ENCODE measurements around the gene DNAH2.

Gene DNAH2

DNA sequence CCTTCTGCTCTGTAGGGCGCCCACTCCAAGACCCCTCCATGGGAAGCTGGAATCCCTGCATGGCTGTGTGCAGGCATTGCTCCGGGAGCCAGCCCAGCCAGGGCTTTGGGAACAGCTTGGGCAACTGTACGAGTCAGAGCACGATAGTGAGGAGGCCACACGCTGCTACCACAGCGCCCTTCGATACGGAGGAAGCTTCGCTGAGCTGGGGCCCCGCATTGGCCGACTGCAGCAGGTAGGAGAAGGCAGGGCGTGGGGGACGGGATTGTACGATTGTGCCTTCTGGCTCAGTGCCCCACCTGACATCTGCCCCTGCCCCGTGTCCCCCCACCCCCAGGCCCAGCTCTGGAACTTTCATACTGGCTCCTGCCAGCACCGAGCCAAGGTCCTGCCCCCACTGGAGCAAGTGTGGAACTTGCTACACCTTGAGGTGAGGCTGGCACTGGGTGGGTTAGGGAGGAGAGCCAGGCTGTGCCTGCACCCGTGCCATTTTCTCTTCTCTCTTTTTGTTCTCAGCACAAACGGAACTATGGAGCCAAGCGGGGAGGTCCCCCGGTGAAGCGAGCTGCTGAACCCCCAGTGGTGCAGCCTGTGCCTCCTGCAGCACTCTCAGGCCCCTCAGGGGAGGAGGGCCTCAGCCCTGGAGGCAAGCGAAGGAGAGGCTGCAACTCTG lies 128.7 kb downstream of the DNAH2 start:
- no peak for TF ChIP-seq CTCF (IDR thresholded peaks at IDR 0.05; ENCODE audit: low read depth, low read length)
- Histone ChIP-seq H3K4me1 (no peaks in the 10 kb centered on the region), H3K4me3 (ENCODE audit: low read depth, low read length) (no peak overlapping the region), H3K36me3 (peaks cover 15% of the 10 kb centered on the region; the same call in 1 of the 2 replicates), H3K9me3 (no peaks in the 10 kb centered on the region), H3K27me3 (no peaks in the 10 kb centered on the region)
- no peak for DNase-seq

GRCh38 chr17:7846765-7847661 lies 129.5 kb downstream of the DNAH2 start:
- Histone ChIP-seq H3K4me3 (ENCODE audit: low read depth, low read length) (no peak overlapping the region), H3K9me3 (no peaks in the 10 kb centered on the region), H3K4me1 (peaks cover 1% of the 10 kb centered on the region; the same call in 1 of the 2 replicates), H3K36me3 (peaks cover 22% of the 10 kb centered on the region), H3K27me3 (no peaks in the 10 kb centered on the region)
- TF ChIP-seq CTCF (IDR thresholded peaks at IDR 0.05; ENCODE audit: low read depth, low read length): no peak
- no peak for DNase-seq

DNA sequence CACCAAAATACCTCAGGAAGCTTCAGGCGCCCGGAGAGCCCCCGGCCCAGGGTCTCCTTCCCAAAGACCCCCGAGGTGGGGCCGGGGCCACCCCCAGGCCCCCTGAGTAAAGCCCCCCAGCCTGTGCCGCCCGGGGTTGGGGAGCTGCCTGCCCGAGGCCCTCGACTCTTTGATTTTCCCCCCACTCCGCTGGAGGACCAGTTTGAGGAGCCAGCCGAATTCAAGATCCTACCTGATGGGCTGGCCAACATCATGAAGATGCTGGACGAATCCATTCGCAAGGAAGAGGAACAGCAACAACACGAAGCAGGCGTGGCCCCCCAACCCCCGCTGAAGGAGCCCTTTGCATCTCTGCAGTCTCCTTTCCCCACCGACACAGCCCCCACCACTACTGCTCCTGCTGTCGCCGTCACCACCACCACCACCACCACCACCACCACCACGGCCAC lies 130.6 kb downstream of the DNAH2 start:
- no peak for TF ChIP-seq CTCF (IDR thresholded peaks at IDR 0.05; ENCODE audit: low read depth, low read length)
- H3K4me3 ChIP-seq (ENCODE audit: low read depth, low read length): no peak overlapping the region
- H3K36me3 ChIP-seq: peaks cover 33% of the 10 kb centered on the region
- H3K4me1 ChIP-seq: peaks cover 3% of the 10 kb centered on the region; the same call in 1 of the 2 replicates
- DNase-seq: no peak
- no peaks in the 10 kb centered on the region for H3K9me3 ChIP-seq
- no peaks in the 10 kb centered on the region for H3K27me3 ChIP-seq

GRCh38 chr17:7848739-7849129 lies 131.2 kb downstream of the DNAH2 start:
- Histone ChIP-seq H3K9me3 (no peaks in the 10 kb centered on the region), H3K4me3 (ENCODE audit: low read depth, low read length) (no peak overlapping the region), H3K36me3 (peaks cover 33% of the 10 kb centered on the region), H3K4me1 (peaks cover 3% of the 10 kb centered on the region; the same call in 1 of the 2 replicates), H3K27me3 (no peaks in the 10 kb centered on the region)
- no peak for TF ChIP-seq CTCF (IDR thresholded peaks at IDR 0.05; ENCODE audit: low read depth, low read length)
- no peak for DNase-seq

- no peak for TF ChIP-seq CTCF (IDR thresholded peaks at IDR 0.05; ENCODE audit: low read depth, low read length)
- Histone ChIP-seq H3K36me3 (peaks cover 33% of the 10 kb centered on the region), H3K9me3 (no peaks in the 10 kb centered on the region), H3K4me1 (peaks cover 3% of the 10 kb centered on the region; the same call in 1 of the 2 replicates), H3K4me3 (ENCODE audit: low read depth, low read length) (no peak overlapping the region), H3K27me3 (no peaks in the 10 kb centered on the region)
- no peak for DNase-seq
Observed at GRCh38 chr17:7849130-7849750, 131.7 kb downstream of the DNAH2 start.

All from BE2C (cell line).